ENCODE data around the gene VTI1A. TPM values are rescaled to one million over a fixed set of nuclear protein-coding genes. Genes with fewer than 3 reads are reported as not detected.
A peak's percentile ranks its signal among the peaks of the same experiment; 100 is the strongest.

The VTI1A gene
- total and polyA plus RNA-seq, 2 of the 8 experiments (the other 6 are each of a cell fraction or from before 2014, with no cell fraction given): 6.0 to 20.0 TPM

GRCh38 chr10:112465299-112465883, 18.4 kb downstream of the VTI1A start:
- Histone ChIP-seq H2AFZ (ENCODE audit: low read length) (no peak overlapping the region), H2AK5ac (ENCODE audit: low read depth, low read length) (no peak overlapping the region), H4K8ac (ENCODE audit: extremely low read depth, insufficient read depth, low read length) (no peak overlapping the region), H2BK5ac (ENCODE audit: low read depth, low read length) (no peak overlapping the region), H2BK20ac (ENCODE audit: low read length) (no peak overlapping the region), H3K79me1 (ENCODE audit: low read depth, low read length) (no peaks in the 10 kb centered on the region), H2BK15ac (ENCODE audit: low read length) (no peak overlapping the region), H3K18ac (ENCODE audit: extremely low read depth, low read length) (no peak overlapping the region), H3K79me2 (ENCODE audit: control insufficient read depth in 1 of 2, insufficient read depth in 2 of 2, low read length in 2 of 2) (no peaks in the 10 kb centered on the region), H3K56ac (replicated peaks; ENCODE audit: insufficient read length, low read depth, low read length) (no peak overlapping the region), H3K4me1 (replicated peaks in 1 of 4; ENCODE audit: control insufficient read depth in 3 of 4, insufficient read depth in 4 of 4, low read length in 3 of 4) (no peaks in the 10 kb centered on the region), H3K27me3 (replicated peaks in 1 of 4; ENCODE audit: control insufficient read depth in 3 of 4, extremely low read depth in 1 of 4, insufficient read depth in 3 of 4, low read length in 3 of 4) (no peaks in the 10 kb centered on the region), H2BK12ac (ENCODE audit: low read depth, low read length) (no peak overlapping the region), H3K4me3 (ENCODE audit: extremely low read depth in 1 of 4, insufficient read depth in 2 of 4, low read depth in 3 of 4, low read length in 4 of 4) (no peak overlapping the region), H3K27ac (ENCODE audit: low read depth, low read length) (no peak overlapping the region), H3K4me2 (ENCODE audit: insufficient read depth in 1 of 2, low read depth in 2 of 2, low read length in 2 of 2) (no peak overlapping the region), H2BK120ac (replicated peaks; ENCODE audit: low read depth, low read length) (no peak overlapping the region), H3K4ac (replicated peaks; ENCODE audit: insufficient read length, low read depth, low read length) (no peak overlapping the region), H3K23ac (ENCODE audit: insufficient read length) (no peak overlapping the region), H3K14ac (ENCODE audit: insufficient read length) (no peak overlapping the region), H3K9ac (replicated peaks in 1 of 4; ENCODE audit: extremely low read depth in 1 of 4, low read depth in 3 of 4, low read length in 3 of 4) (no peak overlapping the region), H3K9me3 (ENCODE audit: insufficient read depth in 2 of 2, low read depth in 1 of 2, low read length in 1 of 2) (0 out of 4 replicates have a peak, but pooled peaks cover 0 to 4% of the 10 kb centered on the region in 2 experiments), H3K36me3 (ENCODE audit: control insufficient read depth in 2 of 4, insufficient read depth in 4 of 4, low read length in 3 of 4) (peaks cover 0 to 23% (median 11%) of the 10 kb centered on the region in 4 experiments; a peak in 4 of 8 replicates), H4K20me1 (replicated peaks in 1 of 2; ENCODE audit: control insufficient read depth in 1 of 2, insufficient read depth in 2 of 2, low read length in 2 of 2) (no peaks in the 10 kb centered on the region), H4K91ac (replicated peaks; ENCODE audit: insufficient read length, low read length) (no peak overlapping the region), H4K5ac (ENCODE audit: insufficient read length, low read depth, low read length) (no peak overlapping the region), H3K23me2 (ENCODE audit: low read depth, low read length) (no peaks in the 10 kb centered on the region)
- no peak for DNase-seq (ENCODE audit: low read depth in 1 of 2, low spot score in 2 of 2)
- WGBS, 2 experiments (ENCODE audit: extremely low coverage in 1 of 2, insufficient coverage in 1 of 2, insufficient read length in 1 of 2, insufficient replicate concordance in 2 of 2, low coverage in 1 of 2, low lambda C conversion rate in 2 of 2, missing lambda C conversion rate in 1 of 2): 86% methylated on average over 3 of the region's 3 CpGs; no CpG with 5 or more reads in 1 of the 2 experiments
- ChIA-PET POLR2A (ENCODE audit: partially characterized antibody) (no interaction called here), CTCF (ENCODE audit: partially characterized antibody) (interaction anchor here (1.3 to 2.1 kb wide), 2 partner anchors 9 to 150 kb away, joined by 3 to 8 read pairs; no protein-coding TSS in a partner anchor)
- no peak for FAIRE-seq
- TF ChIP-seq KDM1A (IDR thresholded peaks at IDR 0.05; ENCODE audit: borderline replicate concordance, low read length): 0 out of 2 replicates have a peak, but pooled peaks have one; percentile 29
